GM19438 (cell line): ENCODE measurements around the gene PPIA.
"Not testable (repeated sequence)": the region's sequence is repeated elsewhere in the genome, so short reads cannot be mapped to it uniquely, and the experiment has no call there.

ENCODE experiments used
- ATAC-seq: cut with Tn5 transposase; IDR thresholded peaks from one replicate; pipeline ENCODE4 v1.9.1; 2021; ENCODE audit warnings: low read depth; ENCODE audit not compliant: unreplicated experiment

PPIA gene

GRCh38 chr7:44762726-44763522, 33.6 kb upstream of the PPIA start:
- no peak for ATAC-seq

GRCh38 chr7:44764081-44764480, 32.4 kb upstream of the PPIA start:
- ATAC-seq, result no peak

- no peak for ATAC-seq
These were observed 31.6 kb upstream of the PPIA start for GRCh38 chr7:44764665-44765578.

GRCh38 chr7:44765579-44766415, 30.7 kb upstream of the PPIA start:
- ATAC-seq, result no peak

- ATAC-seq, result no peak
These were observed 30.1 kb upstream of the PPIA start for GRCh38 chr7:44766416-44766801.

GRCh38 chr7:44767134-44767911, 29.2 kb upstream of the PPIA start:
- no peak for ATAC-seq

- peak; percentile 57 for ATAC-seq
These were observed 28.4 kb upstream of the PPIA start for GRCh38 chr7:44767912-44768627.

- no peak for ATAC-seq
These were observed 27.7 kb upstream of the PPIA start for GRCh38 chr7:44768628-44769371.

- no peak for ATAC-seq
These were observed 27.1 kb upstream of the PPIA start for GRCh38 chr7:44769376-44769775.

- peak; percentile 70 for ATAC-seq
These were observed 26.6 kb upstream of the PPIA start for GRCh38 chr7:44769776-44770294.

- ATAC-seq, result no peak
These were observed 25.1 kb upstream of the PPIA start for GRCh38 chr7:44771358-44771757.

- no peak for ATAC-seq
These were observed 24.0 kb upstream of the PPIA start for GRCh38 chr7:44772440-44772839.

- ATAC-seq, result no peak
These were observed 23.6 kb upstream of the PPIA start for GRCh38 chr7:44772867-44773266.

- not testable (repeated sequence) for ATAC-seq
These were observed 22.0 kb upstream of the PPIA start for GRCh38 chr7:44774486-44774885.

- ATAC-seq, result no peak
These were observed 20.9 kb upstream of the PPIA start for GRCh38 chr7:44775383-44776107.

- no peak for ATAC-seq
These were observed 20.3 kb upstream of the PPIA start for GRCh38 chr7:44776211-44776610.

- no peak for ATAC-seq
These were observed 14.0 kb upstream of the PPIA start for GRCh38 chr7:44782460-44782859.

- ATAC-seq, result no peak
These were observed 13.1 kb upstream of the PPIA start for GRCh38 chr7:44783407-44783806.
